SK-N-SH (cell line): ENCODE results near the gene NTNG1. TPM values are rescaled to one million over a fixed set of nuclear protein-coding genes. Genes with fewer than 3 reads are reported as not detected.

Source experiments
- CTCF ChIA-PET: fragments of 300-600, 350-600 bp; formaldehyde crosslinking; extraction: SDS; loops from one replicate; lab custom pipeline; 2021; lab: Yijun Ruan, JAX
- POLR2A ChIA-PET: fragments of 350-600 bp; sonication (Branson Sonifier 250); formaldehyde crosslinking; extraction: SDS; loops from one replicate; lab custom pipeline; 2020; ENCODE audit warnings: antibody characterized with exemption, inconsistent platforms; lab: Yijun Ruan, JAX
- DNase-seq: peaks from one replicate; pipeline ENCODE4 v3.0.0; 2012
- H2AFZ ChIP-seq: fragments of 200-600 bp; sonication (generic); 2 replicates; pipeline ENCODE4 v1.8.1; 2016; ENCODE audit warnings: antibody characterized with exemption, mild to moderate bottlenecking, low read depth
- H3F3A ChIP-seq: fragments of 200-600 bp; sonication (generic); replicated peaks from 2 replicates; pipeline ENCODE3; 2016; ENCODE audit warnings: antibody characterized with exemption, mild to moderate bottlenecking; ENCODE audit not compliant: insufficient read depth
- H3K27ac ChIP-seq, 2 experiments: fragments of 200-500 bp in 1 of 2; fragments of 200-600 bp in 1 of 2; sonication (Bioruptor generic) in 1 of 2; sonication (generic), shearing (Covaris generic) in 1 of 2; 2 replicates each; pipeline versions ENCODE4 v1.5.1 to v1.6.1; 2014 to 2016; ENCODE audit warnings: low read depth in 2 of 2, inconsistent platforms in 1 of 2, low read length in 1 of 2, mild to moderate bottlenecking in 1 of 2, mixed read lengths in 1 of 2
- H3K27me3 ChIP-seq: fragments of 200-600 bp; sonication (generic), shearing (Covaris generic); 2 replicates; pipeline ENCODE4 v1.6.1; 2016; ENCODE audit warnings: mixed run types; ENCODE audit not compliant: insufficient read depth
- H3K36me3 ChIP-seq, 2 experiments: fragments of 200-500 bp in 1 of 2; fragments of 200-600 bp in 1 of 2; sonication (Bioruptor generic) in 1 of 2; sonication (generic) in 1 of 2; replicated peaks in 1 of 2; 2 replicates each; pipeline versions ENCODE3 to v1.5.1; 2014 to 2016; ENCODE audit warnings: low read length in 1 of 2, mild to moderate bottlenecking in 1 of 2; ENCODE audit not compliant: insufficient read depth in 2 of 2, control insufficient read depth in 1 of 2
- H3K4me1 ChIP-seq, 2 experiments: fragments of 200-500 bp in 1 of 2; fragments of 200-600 bp in 1 of 2; sonication (Bioruptor generic) in 1 of 2; sonication (generic), shearing (Covaris generic) in 1 of 2; 2 replicates each; pipeline versions ENCODE4 v1.5.1 to v1.6.1; 2014 to 2016; ENCODE audit warnings: low read depth in 1 of 2, low read length in 1 of 2, mixed run types in 1 of 2; ENCODE audit not compliant: insufficient read depth in 2 of 2, control insufficient read depth in 1 of 2
- H3K4me2 ChIP-seq: fragments of 200-600 bp; sonication (generic), shearing (Covaris generic); 2 replicates; pipeline ENCODE4 v1.6.1; 2017; ENCODE audit warnings: mixed run types
- H3K4me3 ChIP-seq, 2 experiments: fragments of 200-500 bp in 1 of 2; fragments of 200-600 bp in 1 of 2; sonication (Bioruptor generic) in 1 of 2; sonication (generic), shearing (Covaris generic) in 1 of 2; 2 replicates each; pipeline versions ENCODE4 v1.5.1 to v1.8.1; 2014 to 2016; ENCODE audit warnings: low read depth in 2 of 2, inconsistent platforms in 1 of 2, low read length in 1 of 2, mild to moderate bottlenecking in 1 of 2, mixed read lengths in 1 of 2, moderate library complexity in 1 of 2
- H3K79me2 ChIP-seq: fragments of 200-600 bp; sonication (generic); 2 replicates; pipeline ENCODE4 v1.8.1; 2017; ENCODE audit warnings: mild to moderate bottlenecking; ENCODE audit not compliant: insufficient read depth
- H3K9ac ChIP-seq: fragments of 200-600 bp; sonication (generic); 2 replicates; pipeline ENCODE4 v1.6.1; 2017; ENCODE audit warnings: mixed run types
- H3K9me2 ChIP-seq: fragments of 200-600 bp; sonication (generic); 2 replicates; pipeline ENCODE4 v1.6.1; 2017; ENCODE audit warnings: mixed run types
- H3K9me3 ChIP-seq: fragments of 200-600 bp; sonication (generic); 2 replicates; pipeline ENCODE4 v1.6.1; 2017; ENCODE audit warnings: mixed run types, mild to moderate bottlenecking, moderate library complexity
- H4K20me1 ChIP-seq: fragments of 200-600 bp; sonication (generic); 2 replicates; pipeline ENCODE4 v1.6.1; 2017; ENCODE audit warnings: mild to moderate bottlenecking, mixed run types; ENCODE audit not compliant: insufficient read depth
- CHD2 ChIP-seq: fragments of 150-350 bp; IDR thresholded peaks from 2 replicates; pipeline ENCODE4 v1.6.1; 2018; ENCODE audit warnings: low read length; ENCODE audit not compliant: partially characterized antibody
- EZH2phosphoT487 ChIP-seq: fragments of 200-600 bp; sonication (generic); IDR thresholded peaks from 2 replicates; pipeline ENCODE4 v1.6.1; 2017; ENCODE audit warnings: low read depth, mixed run types, mild to moderate bottlenecking, antibody characterized with exemption, moderate library complexity, borderline replicate concordance
- FOXJ3 ChIP-seq: sonication (generic); formaldehyde crosslinking; IDR thresholded peaks from 2 replicates; pipeline ENCODE4 v1.5.1; 2020; ENCODE audit warnings: mild to moderate bottlenecking, missing genetic modification reagents
- GATA2 ChIP-seq: sonication (generic); formaldehyde crosslinking; IDR thresholded peaks from 2 replicates; pipeline ENCODE4 v1.5.0; 2020; ENCODE audit warnings: mild to moderate bottlenecking, missing genetic modification reagents
- MXI1 ChIP-seq: IDR thresholded peaks from 2 replicates; pipeline ENCODE4 v1.6.1; 2012; ENCODE audit warnings: mild to moderate bottlenecking, low read depth, low read length, improper control_type of control experiment
- RCOR1 ChIP-seq: fragments of 150-350 bp; IDR thresholded peaks from 2 replicates; pipeline ENCODE4 v1.6.1; 2017; ENCODE audit warnings: antibody characterized with exemption, low read length
- RXRA ChIP-seq: IDR thresholded peaks from 2 replicates; pipeline ENCODE4 v1.4.0; 2012; ENCODE audit warnings: low read depth, mild to moderate bottlenecking, borderline replicate concordance
- SIN3A ChIP-seq: IDR thresholded peaks from 2 replicates; pipeline ENCODE4 v1.6.1; 2012; ENCODE audit warnings: low read depth, mild to moderate bottlenecking, low read length, moderate library complexity, borderline replicate concordance
- TAF1 ChIP-seq: IDR thresholded peaks from 2 replicates; pipeline ENCODE4 v1.6.1; 2012; ENCODE audit warnings: low read depth, mild to moderate bottlenecking, low read length, moderate library complexity, borderline replicate concordance
- WGBS: methylation state at CpG from one replicate; pipeline ENCODE4 v1.1.6; 2017; ENCODE audit warnings: low lambda C conversion rate; 5-methylcytosine and 5-hydroxymethylcytosine counted together
- polyA plus RNA-seq, 3 experiments: library from polyadenylated mRNA; depleted of rRNA; stranded (reverse); fragments of >200 nt; gene quantifications; 2 replicates each; pipeline ENCODE4 v1.2.3, GENCODE V29; 2012
- TF ChIP-seq, protein P1 (sequence below): IDR thresholded peaks from 2 replicates; pipeline ENCODE4 v1.6.1; 2012; ENCODE audit warnings: mild to moderate bottlenecking, low read depth, low read length, moderate library complexity
- TF ChIP-seq, protein P2 (sequence below): fragments of 150-350 bp; IDR thresholded peaks from 2 replicates; pipeline ENCODE4 v1.6.1; 2016; ENCODE audit warnings: mild to moderate bottlenecking, low read depth, low read length
- TF ChIP-seq, protein P3 (sequence below): IDR thresholded peaks from 2 replicates; pipeline ENCODE4; 2012
- TF ChIP-seq, protein P4 (sequence below): IDR thresholded peaks from 2 replicates; pipeline ENCODE4 v1.4.0; 2012; ENCODE audit warnings: low read depth, borderline replicate concordance

Gene NTNG1
- polyA plus RNA-seq, 1 of the 3 experiments (the other 2 are of a cell fraction): 0.03 TPM

DNA sequence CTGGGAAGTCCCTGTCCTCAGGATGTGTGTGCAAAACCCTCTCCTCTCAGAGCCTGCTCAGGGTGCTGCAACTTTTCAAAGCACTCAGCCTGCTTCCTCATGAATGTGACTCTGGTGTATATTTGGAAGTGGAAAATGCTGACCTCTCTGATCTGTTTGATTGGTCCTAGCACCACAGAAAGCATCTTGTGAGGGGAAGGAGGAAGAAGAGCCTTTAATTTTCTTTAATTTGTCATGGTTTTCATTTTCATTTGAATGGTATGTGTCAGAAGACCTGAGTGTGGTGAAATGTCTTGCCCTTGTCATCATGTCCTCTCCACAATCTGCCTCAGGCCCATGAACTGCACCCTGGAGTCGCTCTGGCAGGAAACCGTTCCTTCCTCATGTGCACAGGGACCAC, 383.5 kb downstream of the NTNG1 start:
- no peak for DNase-seq
- ChIA-PET CTCF (no interaction called here), POLR2A (no interaction called here)
- TF ChIP-seq RXRA: no peak
- TF ChIP-seq, protein P1, sequence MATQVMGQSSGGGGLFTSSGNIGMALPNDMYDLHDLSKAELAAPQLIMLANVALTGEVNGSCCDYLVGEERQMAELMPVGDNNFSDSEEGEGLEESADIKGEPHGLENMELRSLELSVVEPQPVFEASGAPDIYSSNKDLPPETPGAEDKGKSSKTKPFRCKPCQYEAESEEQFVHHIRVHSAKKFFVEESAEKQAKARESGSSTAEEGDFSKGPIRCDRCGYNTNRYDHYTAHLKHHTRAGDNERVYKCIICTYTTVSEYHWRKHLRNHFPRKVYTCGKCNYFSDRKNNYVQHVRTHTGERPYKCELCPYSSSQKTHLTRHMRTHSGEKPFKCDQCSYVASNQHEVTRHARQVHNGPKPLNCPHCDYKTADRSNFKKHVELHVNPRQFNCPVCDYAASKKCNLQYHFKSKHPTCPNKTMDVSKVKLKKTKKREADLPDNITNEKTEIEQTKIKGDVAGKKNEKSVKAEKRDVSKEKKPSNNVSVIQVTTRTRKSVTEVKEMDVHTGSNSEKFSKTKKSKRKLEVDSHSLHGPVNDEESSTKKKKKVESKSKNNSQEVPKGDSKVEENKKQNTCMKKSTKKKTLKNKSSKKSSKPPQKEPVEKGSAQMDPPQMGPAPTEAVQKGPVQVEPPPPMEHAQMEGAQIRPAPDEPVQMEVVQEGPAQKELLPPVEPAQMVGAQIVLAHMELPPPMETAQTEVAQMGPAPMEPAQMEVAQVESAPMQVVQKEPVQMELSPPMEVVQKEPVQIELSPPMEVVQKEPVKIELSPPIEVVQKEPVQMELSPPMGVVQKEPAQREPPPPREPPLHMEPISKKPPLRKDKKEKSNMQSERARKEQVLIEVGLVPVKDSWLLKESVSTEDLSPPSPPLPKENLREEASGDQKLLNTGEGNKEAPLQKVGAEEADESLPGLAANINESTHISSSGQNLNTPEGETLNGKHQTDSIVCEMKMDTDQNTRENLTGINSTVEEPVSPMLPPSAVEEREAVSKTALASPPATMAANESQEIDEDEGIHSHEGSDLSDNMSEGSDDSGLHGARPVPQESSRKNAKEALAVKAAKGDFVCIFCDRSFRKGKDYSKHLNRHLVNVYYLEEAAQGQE: no peak
- TF ChIP-seq RCOR1: no peak
- TF ChIP-seq, protein P2, sequence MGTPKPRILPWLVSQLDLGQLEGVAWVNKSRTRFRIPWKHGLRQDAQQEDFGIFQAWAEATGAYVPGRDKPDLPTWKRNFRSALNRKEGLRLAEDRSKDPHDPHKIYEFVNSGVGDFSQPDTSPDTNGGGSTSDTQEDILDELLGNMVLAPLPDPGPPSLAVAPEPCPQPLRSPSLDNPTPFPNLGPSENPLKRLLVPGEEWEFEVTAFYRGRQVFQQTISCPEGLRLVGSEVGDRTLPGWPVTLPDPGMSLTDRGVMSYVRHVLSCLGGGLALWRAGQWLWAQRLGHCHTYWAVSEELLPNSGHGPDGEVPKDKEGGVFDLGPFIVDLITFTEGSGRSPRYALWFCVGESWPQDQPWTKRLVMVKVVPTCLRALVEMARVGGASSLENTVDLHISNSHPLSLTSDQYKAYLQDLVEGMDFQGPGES: no peak
- no peak for TF ChIP-seq SIN3A
- TF ChIP-seq, protein P3, sequence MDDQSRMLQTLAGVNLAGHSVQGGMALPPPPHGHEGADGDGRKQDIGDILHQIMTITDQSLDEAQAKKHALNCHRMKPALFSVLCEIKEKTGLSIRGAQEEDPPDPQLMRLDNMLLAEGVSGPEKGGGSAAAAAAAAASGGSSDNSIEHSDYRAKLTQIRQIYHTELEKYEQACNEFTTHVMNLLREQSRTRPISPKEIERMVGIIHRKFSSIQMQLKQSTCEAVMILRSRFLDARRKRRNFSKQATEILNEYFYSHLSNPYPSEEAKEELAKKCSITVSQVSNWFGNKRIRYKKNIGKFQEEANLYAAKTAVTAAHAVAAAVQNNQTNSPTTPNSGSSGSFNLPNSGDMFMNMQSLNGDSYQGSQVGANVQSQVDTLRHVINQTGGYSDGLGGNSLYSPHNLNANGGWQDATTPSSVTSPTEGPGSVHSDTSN: no peak
- TF ChIP-seq EZH2phosphoT487: no peak
- H2AFZ ChIP-seq: no peak overlapping the region
- H3K9ac ChIP-seq: no peak overlapping the region
- no peak overlapping the region for H3K27ac ChIP-seq
- H4K20me1 ChIP-seq: no peaks in the 10 kb centered on the region
- H3K27me3 ChIP-seq: no peaks in the 10 kb centered on the region
- H3K4me2 ChIP-seq: no peak overlapping the region
- H3K4me3 ChIP-seq: no peak overlapping the region
- no peaks in the 10 kb centered on the region for H3K9me2 ChIP-seq
- 56% methylated on average over 2 of the region's 2 CpGs for WGBS
- H3K36me3 ChIP-seq: no peaks in the 10 kb centered on the region
- no peaks in the 10 kb centered on the region for H3F3A ChIP-seq
- no peaks in the 10 kb centered on the region for H3K9me3 ChIP-seq
- no peaks in the 10 kb centered on the region for H3K79me2 ChIP-seq
- H3K4me1 ChIP-seq: no peaks in the 10 kb centered on the region

DNA sequence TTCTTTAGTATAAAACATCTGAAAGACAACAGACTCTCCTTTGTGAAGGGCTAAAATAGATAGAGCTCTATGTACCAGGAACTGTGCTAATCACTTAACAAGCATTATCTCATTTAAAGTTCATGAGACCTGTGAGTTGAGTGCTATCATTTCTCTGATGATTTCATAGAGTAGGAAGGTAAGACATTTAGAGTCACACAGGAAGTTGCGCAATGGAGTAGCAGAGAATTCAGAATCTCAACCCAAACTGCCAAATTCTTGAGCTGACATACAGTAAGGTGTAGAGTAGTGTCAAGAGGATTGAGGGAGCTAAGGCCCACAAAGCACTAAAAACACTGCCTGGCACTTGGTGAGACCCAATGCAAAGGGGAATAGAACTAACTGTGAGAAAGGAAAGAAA, 384.3 kb downstream of the NTNG1 start:
- ChIA-PET CTCF (interaction anchor here (0.7 to 1.5 kb wide), 3 partner anchors 14 to 223 kb away, joined by 3 to 5 read pairs (median 3); no protein-coding TSS in a partner anchor), POLR2A (no interaction called here)
- H3K4me3 ChIP-seq: no peak overlapping the region
- no peak overlapping the region for H2AFZ ChIP-seq
- no peak overlapping the region for H3K9ac ChIP-seq
- no peaks in the 10 kb centered on the region for H3F3A ChIP-seq
- 75% methylated on average over 1 of the region's 1 CpG for WGBS
- DNase-seq: no peak
- H3K27me3 ChIP-seq: no peaks in the 10 kb centered on the region
- H3K36me3 ChIP-seq: no peaks in the 10 kb centered on the region
- H3K4me1 ChIP-seq: no peaks in the 10 kb centered on the region
- no peak overlapping the region for H3K4me2 ChIP-seq
- no peak overlapping the region for H3K27ac ChIP-seq
- no peaks in the 10 kb centered on the region for H3K9me2 ChIP-seq
- H3K79me2 ChIP-seq: no peaks in the 10 kb centered on the region
- no peaks in the 10 kb centered on the region for H3K9me3 ChIP-seq
- H4K20me1 ChIP-seq: no peaks in the 10 kb centered on the region
- TF ChIP-seq GATA2: no peak
- TF ChIP-seq, protein P1: no peak
- no peak for TF ChIP-seq MXI1
- no peak for TF ChIP-seq CHD2
- no peak for TF ChIP-seq TAF1
- TF ChIP-seq, protein P3: no peak
- TF ChIP-seq, protein P4, sequence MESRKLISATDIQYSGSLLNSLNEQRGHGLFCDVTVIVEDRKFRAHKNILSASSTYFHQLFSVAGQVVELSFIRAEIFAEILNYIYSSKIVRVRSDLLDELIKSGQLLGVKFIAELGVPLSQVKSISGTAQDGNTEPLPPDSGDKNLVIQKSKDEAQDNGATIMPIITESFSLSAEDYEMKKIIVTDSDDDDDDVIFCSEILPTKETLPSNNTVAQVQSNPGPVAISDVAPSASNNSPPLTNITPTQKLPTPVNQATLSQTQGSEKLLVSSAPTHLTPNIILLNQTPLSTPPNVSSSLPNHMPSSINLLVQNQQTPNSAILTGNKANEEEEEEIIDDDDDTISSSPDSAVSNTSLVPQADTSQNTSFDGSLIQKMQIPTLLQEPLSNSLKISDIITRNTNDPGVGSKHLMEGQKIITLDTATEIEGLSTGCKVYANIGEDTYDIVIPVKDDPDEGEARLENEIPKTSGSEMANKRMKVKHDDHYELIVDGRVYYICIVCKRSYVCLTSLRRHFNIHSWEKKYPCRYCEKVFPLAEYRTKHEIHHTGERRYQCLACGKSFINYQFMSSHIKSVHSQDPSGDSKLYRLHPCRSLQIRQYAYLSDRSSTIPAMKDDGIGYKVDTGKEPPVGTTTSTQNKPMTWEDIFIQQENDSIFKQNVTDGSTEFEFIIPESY: no peak
- no peak for TF ChIP-seq FOXJ3 (CRISPR knock-in tag)
